Neural cell (in vitro differentiated cells): ENCODE results near the gene STPG4. TPM values are rescaled to one million over a fixed set of nuclear protein-coding genes. Genes with fewer than 3 reads are reported as not detected.

Source experiments
- H2AFZ ChIP-seq: fragments of 200-600, 300-800 bp; sonication (generic), shearing (Covaris generic); 2 replicates; pipeline ENCODE4 v1.6.0; 2014; ENCODE audit warnings: low read depth, mild to moderate bottlenecking, antibody characterized with exemption, low read length, moderate library complexity
- H3F3A ChIP-seq: fragments of 200-600 bp; shearing (Covaris generic); 2 replicates; pipeline ENCODE4 v1.6.1; 2016; ENCODE audit warnings: mild to moderate bottlenecking, moderate library complexity, mixed read lengths, antibody characterized with exemption, low read length; ENCODE audit not compliant: insufficient read depth, poor library complexity, severe bottlenecking
- H3K27ac ChIP-seq: fragments of 200-600, 300-800 bp; sonication (generic), shearing (Covaris generic); 2 replicates; pipeline ENCODE4 v1.5.1; 2014; ENCODE audit warnings: mild to moderate bottlenecking, low read length, moderate library complexity
- H3K27me3 ChIP-seq: fragments of 300-800, 200-600 bp; sonication (generic), shearing (Covaris generic); 2 replicates; pipeline ENCODE4 v1.6.0; 2014; ENCODE audit warnings: mild to moderate bottlenecking, low read depth, low read length, moderate library complexity; ENCODE audit not compliant: insufficient read depth
- H3K36me3 ChIP-seq: fragments of 300-800, 200-600 bp; sonication (generic), shearing (Covaris generic); 2 replicates; pipeline ENCODE4 v1.5.1; 2014; ENCODE audit warnings: mild to moderate bottlenecking, antibody characterized with exemption, low read length, moderate library complexity; ENCODE audit not compliant: insufficient read depth
- H3K4me2 ChIP-seq: fragments of 300-800, 200-600 bp; sonication (generic), shearing (Covaris generic); 2 replicates; pipeline ENCODE4 v1.6.0; 2014; ENCODE audit warnings: mild to moderate bottlenecking, low read length
- H3K4me3 ChIP-seq: fragments of 300-800, 200-600 bp; sonication (generic), shearing (Covaris generic); 2 replicates; pipeline ENCODE4 v1.5.1; 2014; ENCODE audit warnings: mild to moderate bottlenecking, low read length, moderate library complexity
- H3K79me2 ChIP-seq: fragments of 200-600 bp; shearing (Covaris generic); replicated peaks from 2 replicates; pipeline ENCODE4 v1.6.0; 2014; ENCODE audit warnings: mild to moderate bottlenecking, low read length, moderate library complexity; ENCODE audit not compliant: insufficient read depth
- H3K9ac ChIP-seq: fragments of 300-800, 200-600 bp; sonication (generic), shearing (Covaris generic); 2 replicates; pipeline ENCODE4 v1.6.1; 2016; ENCODE audit warnings: mild to moderate bottlenecking, low read length, mixed read lengths
- H3K9me2 ChIP-seq: fragments of 200-600 bp; shearing (Covaris generic); 2 replicates; pipeline ENCODE4 v1.6.1; 2016; ENCODE audit warnings: mild to moderate bottlenecking, low read length, mixed read lengths; ENCODE audit not compliant: insufficient read depth
- H3K9me3 ChIP-seq: fragments of 200-600, 300-800 bp; sonication (generic), shearing (Covaris generic); 2 replicates; pipeline ENCODE4 v1.6.1; 2016; ENCODE audit warnings: mild to moderate bottlenecking, mixed run types, low read length, moderate library complexity, mixed read lengths
- H4K20me1 ChIP-seq: fragments of 200-600 bp; shearing (Covaris generic); 2 replicates; pipeline ENCODE4 v1.6.1; 2016; ENCODE audit warnings: mild to moderate bottlenecking, mixed run types; ENCODE audit not compliant: insufficient read depth
- CTCF ChIP-seq: fragments of 450-650 bp; IDR thresholded peaks from 2 replicates; pipeline ENCODE4 v1.5.1; 2014; ENCODE audit warnings: antibody characterized with exemption, mild to moderate bottlenecking, moderate library complexity; ENCODE audit not compliant: poor library complexity, severe bottlenecking
- EP300 ChIP-seq: fragments of 450-650 bp; conservative IDR thresholded peaks from 2 replicates; pipeline ENCODE4 v1.6.1; 2014; ENCODE audit warnings: antibody characterized with exemption, mild to moderate bottlenecking, moderate library complexity; ENCODE audit not compliant: poor library complexity, severe bottlenecking
- EZH2 ChIP-seq: fragments of 200-600, 300-800 bp; shearing (Covaris generic), sonication (generic); IDR thresholded peaks from 2 replicates; pipeline ENCODE4 v1.6.1; 2014; ENCODE audit warnings: antibody characterized with exemption, low read length, borderline replicate concordance, mild to moderate bottlenecking; ENCODE audit not compliant: insufficient read depth, poor library complexity, severe bottlenecking
- MXI1 ChIP-seq: fragments of 450-650 bp; conservative IDR thresholded peaks from 2 replicates; pipeline ENCODE4 v1.6.1; 2014; ENCODE audit warnings: antibody characterized with exemption, mild to moderate bottlenecking; ENCODE audit not compliant: poor library complexity, severe bottlenecking
- POLR2AphosphoS5 ChIP-seq: IDR thresholded peaks from 2 replicates; pipeline ENCODE4 v1.6.1; 2012
- RAD21 ChIP-seq: fragments of 450-650 bp; conservative IDR thresholded peaks from 2 replicates; pipeline ENCODE4 v1.6.1; 2014; ENCODE audit warnings: antibody characterized with exemption, mild to moderate bottlenecking, moderate library complexity
- REST ChIP-seq: IDR thresholded peaks from 2 replicates; pipeline ENCODE4 v1.6.1; 2012; ENCODE audit warnings: borderline replicate concordance
- SMC3 ChIP-seq: fragments of 450-650 bp; conservative IDR thresholded peaks from 2 replicates; pipeline ENCODE4 v1.6.1; 2014; ENCODE audit warnings: antibody characterized with exemption, mild to moderate bottlenecking, moderate library complexity; ENCODE audit not compliant: poor library complexity
- TAF1 ChIP-seq: IDR thresholded peaks from 2 replicates; pipeline ENCODE4 v1.6.1; 2012; ENCODE audit warnings: low read depth
- polyA plus RNA-seq: library from polyadenylated mRNA; depleted of rRNA; stranded (reverse); fragments of >200 nt; gene quantifications from 2 replicates; pipeline ENCODE4 v1.2.3, GENCODE V29; 2014

STPG4 gene
- polyA plus RNA-seq, 1 donor from 2014 or later = not detected

- Histone ChIP-seq H3K79me2 (no peaks in the 10 kb centered on the region), H3K27me3 (no peaks in the 10 kb centered on the region), H3K9ac (no peak overlapping the region), H3K4me2 (no peak overlapping the region), H3F3A (no peaks in the 10 kb centered on the region), H3K27ac (no peak overlapping the region), H3K9me2 (no peaks in the 10 kb centered on the region), H2AFZ (no peak overlapping the region), H3K36me3 (no peaks in the 10 kb centered on the region), H4K20me1 (no peaks in the 10 kb centered on the region), H3K4me3 (no peak overlapping the region), H3K9me3 (no peaks in the 10 kb centered on the region)
- no peak for TF ChIP-seq POLR2AphosphoS5
- no peak for TF ChIP-seq REST
- TF ChIP-seq RAD21 = no peak
- TF ChIP-seq CTCF = no peak
- TF ChIP-seq SMC3 = no peak
- TF ChIP-seq MXI1 = no peak
- no peak for TF ChIP-seq TAF1
- TF ChIP-seq EP300 = no peak
- TF ChIP-seq EZH2 = no peak
Measured at GRCh38 chr2:47083485-47083884, 71.6 kb downstream of the STPG4 start.

- H3K27me3 ChIP-seq = no peaks in the 10 kb centered on the region
- no peak overlapping the region for H3K27ac ChIP-seq
- no peaks in the 10 kb centered on the region for H4K20me1 ChIP-seq
- TF ChIP-seq POLR2AphosphoS5 = no peak
- TF ChIP-seq REST = no peak
- TF ChIP-seq EP300 = no peak
- TF ChIP-seq TAF1 = no peak
- no peaks in the 10 kb centered on the region for H3F3A ChIP-seq
- H3K9me2 ChIP-seq = no peaks in the 10 kb centered on the region
- H3K4me3 ChIP-seq = no peak overlapping the region
- H3K9ac ChIP-seq = no peak overlapping the region
- H3K9me3 ChIP-seq = no peaks in the 10 kb centered on the region
- no peaks in the 10 kb centered on the region for H3K79me2 ChIP-seq
- H2AFZ ChIP-seq = no peak overlapping the region
- H3K4me2 ChIP-seq = no peak overlapping the region
- no peaks in the 10 kb centered on the region for H3K36me3 ChIP-seq
Measured at GRCh38 chr2:47083005-47083404, 72.1 kb downstream of the STPG4 start.
